GM19099 (cell line): Measurements from ENCODE around the gene AUP1.

Experiments
- POLR2A ChIP-seq: IDR thresholded peaks from 3 replicates; pipeline ENCODE4 v1.6.1; 2011; ENCODE audit warnings: low read depth; ENCODE audit not compliant: insufficient read length; ENCODE audit errors: extremely low read depth

AUP1 gene

DNA sequence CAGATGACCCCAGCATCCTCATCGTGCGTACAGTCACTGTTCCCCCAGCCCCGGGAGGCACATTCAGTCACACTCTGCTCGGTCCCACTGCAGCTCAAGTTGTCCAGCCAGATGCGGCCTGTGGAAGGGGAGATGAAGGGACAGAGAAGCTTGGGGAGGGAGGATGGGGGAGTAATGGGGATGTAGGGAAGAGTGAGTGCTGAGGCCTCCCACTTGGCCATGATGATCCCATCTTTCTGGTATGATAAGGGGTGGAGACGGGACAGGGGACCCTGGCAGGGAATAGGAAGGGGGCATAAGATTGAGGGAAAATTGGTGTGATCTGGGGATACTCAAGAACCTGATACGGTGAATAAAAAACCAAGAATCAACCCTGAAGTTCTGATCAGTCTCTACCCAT lies 20.7 kb upstream of the AUP1 start:
- TF ChIP-seq POLR2A, result no peak

DNA sequence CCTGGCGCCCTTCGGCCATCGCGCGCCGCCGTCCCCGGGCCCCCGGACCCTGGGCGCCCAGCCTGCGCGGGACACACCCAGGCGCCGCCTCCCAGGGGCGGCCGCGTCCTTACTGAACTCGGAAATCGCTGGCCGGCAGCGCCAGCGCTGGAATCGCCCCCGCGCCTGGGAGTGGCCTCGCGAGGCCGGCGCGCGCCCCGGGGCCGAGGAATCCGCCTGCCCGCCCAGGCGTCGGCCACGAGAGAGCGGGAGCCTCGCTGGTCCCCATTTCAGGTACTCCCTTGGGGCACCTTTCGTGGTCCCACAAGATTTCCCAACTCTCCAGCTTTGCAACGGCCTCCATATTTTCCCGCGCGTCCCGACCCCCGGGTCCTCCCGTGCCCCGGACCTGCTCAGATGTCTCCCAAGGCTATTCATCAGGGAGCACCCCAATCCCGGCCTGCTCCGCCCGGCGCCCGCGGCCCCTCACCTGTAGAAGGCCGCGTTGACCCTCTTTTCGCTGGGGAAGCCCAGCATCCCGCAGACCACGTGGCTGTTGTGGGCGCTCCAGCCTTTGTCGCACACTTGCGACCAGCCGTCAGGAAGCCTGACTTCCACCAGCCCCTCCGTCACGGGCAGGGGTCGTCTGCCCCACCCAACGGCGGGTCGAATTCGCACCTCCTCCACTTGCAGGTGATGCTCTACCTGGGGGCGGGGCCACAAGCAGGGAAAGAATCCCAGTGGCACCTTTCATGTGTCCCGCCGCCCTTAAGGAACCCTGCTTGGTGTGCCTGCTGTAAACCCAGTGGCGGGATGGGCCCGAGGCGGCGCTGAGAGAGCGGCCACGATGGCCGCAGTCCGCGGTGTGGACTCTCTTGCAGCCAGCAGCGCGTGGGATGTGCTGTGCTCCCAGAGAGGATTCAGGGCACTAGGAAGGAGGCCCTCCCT lies 19.7 kb upstream of the AUP1 start:
- TF ChIP-seq POLR2A, result peak; percentile 57

DNA sequence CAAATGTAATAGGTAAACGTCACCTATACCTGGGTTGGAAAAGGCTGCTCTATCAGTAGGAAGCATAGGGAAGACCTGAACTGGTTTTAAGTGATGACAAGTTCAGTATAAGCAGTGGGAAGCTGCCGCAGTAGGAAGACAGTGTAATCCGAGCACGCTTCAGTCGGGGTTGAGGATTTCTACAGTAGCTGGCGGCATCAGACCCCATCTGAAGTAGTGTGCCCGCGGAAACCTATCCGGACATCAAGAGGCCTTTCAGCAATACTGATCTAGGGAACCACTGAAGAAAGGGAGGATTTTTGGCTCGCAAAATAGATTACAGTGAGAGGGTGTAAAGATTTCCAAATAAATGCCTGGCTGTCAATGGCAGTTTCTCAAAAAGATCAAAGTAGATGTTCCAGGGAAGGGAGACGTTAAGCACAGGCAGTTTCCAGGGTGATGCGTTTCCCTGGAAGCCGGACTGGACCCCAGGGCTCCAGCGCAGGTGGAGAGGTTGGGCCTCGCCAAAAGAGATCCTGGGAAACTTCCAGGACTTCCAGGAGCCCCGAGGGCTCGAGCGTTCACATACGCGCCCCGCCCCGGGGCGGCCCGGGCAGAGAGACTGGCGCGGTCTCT lies 18.9 kb upstream of the AUP1 start:
- no peak for TF ChIP-seq POLR2A

DNA sequence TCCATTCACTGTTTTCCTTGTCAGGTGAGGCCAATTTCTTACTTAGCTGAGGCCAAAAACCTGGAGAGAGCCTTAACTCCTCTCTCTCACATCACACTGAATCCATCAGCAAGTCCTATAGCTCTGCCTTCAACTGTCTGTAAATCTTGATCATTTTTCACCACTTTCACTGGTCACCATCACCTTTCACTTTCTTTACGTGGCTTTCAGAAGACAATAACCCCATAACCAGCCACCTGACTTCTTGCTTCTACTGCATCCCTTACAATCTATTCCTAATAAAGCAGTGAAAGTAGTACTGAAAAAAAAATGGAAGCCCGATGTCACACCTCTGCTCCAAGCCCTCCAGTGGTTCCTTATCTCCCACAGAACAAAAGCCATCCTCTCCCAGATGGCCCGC lies 16.5 kb upstream of the AUP1 start:
- no peak for TF ChIP-seq POLR2A

DNA sequence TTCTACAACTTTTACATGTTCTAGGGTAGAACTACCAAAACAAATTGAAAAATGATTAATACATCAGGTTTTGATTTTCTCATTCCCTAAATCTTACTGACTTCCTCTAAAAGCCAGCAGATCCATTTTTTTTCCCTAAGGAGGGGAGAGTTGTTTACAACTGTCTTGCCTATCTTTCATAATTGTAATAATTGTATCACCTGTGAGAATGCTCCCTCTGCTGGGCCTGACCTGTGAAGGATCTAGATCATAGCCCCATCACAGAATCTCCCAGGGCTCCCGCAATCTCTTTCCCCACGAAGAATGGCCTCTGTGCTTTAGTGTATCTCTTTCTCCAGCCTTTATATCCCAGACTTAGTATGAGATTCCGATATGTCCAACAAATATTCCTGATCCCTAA lies 15.1 kb upstream of the AUP1 start:
- TF ChIP-seq POLR2A, result no peak

DNA sequence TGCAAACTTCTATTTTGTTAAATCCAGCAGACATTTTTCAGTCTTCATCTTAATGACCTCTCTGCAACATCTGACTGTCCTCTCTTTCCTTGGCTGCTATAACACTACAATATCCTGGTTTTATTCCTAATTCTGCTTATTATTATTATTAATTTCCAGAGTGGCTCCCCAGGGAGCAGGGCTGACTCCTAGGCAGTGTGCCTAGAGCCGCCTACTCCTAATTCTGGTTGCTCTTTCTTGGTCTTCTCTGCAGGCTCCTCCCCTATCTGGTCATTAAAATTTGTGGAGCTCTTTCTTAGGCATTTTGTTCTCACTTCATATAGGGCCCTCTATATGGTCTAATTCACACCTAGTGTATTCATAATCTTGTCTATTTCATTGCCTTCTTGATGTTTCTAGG lies 13.5 kb upstream of the AUP1 start:
- TF ChIP-seq POLR2A, result no peak

DNA sequence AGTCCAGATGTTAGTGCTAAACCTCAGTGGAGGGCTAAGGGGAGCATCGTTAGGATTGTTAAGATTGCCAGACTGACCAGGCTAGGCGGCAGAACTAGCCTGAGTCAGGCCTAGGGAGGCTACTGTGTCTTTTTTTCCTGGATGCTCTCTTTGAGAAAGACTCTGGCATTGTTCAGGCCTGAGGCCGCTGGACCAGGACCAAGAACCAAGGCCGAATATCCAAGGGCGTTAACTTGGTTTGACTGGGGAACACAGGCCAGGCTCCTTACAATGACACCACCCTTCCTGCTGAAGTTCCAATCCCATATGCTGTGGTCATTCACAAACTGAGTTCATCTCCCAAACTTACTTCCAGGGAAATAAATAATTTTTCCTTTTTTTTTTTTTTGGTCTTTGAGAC lies 10.8 kb upstream of the AUP1 start:
- TF ChIP-seq POLR2A, result no peak

DNA sequence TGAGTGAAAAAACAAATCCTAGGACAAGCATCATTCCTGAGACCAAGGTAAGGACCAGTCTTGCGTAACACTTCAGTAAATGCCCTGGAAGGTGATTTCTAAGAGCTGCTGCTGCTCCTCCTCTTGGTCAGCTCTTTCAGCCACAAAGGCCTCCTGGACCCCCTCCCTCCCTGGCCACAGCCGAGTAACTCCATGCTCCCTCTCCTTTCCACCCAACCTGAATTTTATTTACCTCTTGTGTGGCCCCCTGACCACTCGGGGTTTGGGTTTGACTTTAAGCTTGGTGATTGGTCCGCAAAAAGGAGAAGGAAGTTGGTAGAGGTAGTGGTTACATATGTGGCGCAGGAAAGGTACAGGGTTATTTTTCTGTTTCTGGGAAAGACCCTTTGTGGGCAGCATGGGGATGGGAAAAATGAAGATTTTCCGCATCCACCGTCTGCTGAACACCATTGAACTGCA lies 9.4 kb upstream of the AUP1 start:
- TF ChIP-seq POLR2A, result no peak

DNA sequence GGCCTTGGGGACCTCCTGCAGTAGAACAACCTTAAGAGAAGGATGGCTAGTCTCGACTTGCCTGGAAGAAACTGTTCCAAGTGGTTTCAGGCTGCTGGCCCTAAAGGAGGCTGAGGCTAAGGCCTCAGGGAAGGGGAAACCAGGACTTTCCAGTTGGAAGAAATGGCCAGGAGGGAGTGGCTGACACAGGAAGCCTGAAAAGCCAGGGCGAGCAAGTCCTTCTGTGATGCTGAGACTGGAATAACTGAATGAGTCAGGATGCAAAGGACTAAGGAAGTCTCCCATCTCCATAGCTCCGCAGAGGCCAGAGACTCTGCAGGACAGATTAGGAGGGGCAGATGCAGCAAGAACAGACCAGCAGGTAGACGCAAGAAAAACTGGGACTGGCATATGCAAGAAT lies 7.6 kb upstream of the AUP1 start:
- no peak for TF ChIP-seq POLR2A

DNA sequence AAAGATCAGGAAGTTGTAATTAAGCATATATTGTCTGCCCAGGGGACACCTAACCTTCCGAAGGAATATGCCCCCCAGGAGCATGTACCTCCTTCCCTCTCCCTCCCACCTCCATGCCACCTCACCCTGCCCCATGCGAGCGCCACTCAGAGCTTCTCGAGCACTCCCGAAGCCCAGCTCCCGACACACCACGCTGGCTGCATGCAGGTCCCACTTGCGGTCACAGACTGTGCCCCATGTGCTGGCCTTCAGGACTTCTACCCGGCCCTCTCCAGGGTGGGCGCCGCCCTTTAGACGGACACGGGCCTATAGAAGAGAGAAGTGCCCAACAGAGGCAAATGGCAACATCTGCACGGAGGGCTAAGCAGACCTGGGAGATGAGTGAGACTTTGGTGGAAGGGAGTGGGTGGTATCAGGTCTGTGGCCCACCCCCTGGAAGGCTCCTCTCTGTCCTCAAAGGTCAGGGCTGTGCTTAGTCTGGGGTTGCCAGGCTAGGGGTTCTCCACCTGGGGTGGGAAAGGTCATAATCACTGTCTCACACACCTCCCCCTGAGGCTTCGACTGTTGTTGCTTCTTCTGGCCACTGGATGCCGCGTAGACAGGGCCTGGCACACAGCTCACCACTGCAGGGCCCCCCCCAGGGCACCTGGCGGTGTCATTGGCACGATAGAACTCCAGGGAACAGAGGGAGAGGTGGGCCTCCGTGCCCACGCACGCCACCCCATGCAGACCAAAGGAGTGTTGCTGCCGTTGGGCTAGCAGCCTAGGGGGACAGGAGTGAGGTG lies 6.9 kb upstream of the AUP1 start:
- no peak for TF ChIP-seq POLR2A

DNA sequence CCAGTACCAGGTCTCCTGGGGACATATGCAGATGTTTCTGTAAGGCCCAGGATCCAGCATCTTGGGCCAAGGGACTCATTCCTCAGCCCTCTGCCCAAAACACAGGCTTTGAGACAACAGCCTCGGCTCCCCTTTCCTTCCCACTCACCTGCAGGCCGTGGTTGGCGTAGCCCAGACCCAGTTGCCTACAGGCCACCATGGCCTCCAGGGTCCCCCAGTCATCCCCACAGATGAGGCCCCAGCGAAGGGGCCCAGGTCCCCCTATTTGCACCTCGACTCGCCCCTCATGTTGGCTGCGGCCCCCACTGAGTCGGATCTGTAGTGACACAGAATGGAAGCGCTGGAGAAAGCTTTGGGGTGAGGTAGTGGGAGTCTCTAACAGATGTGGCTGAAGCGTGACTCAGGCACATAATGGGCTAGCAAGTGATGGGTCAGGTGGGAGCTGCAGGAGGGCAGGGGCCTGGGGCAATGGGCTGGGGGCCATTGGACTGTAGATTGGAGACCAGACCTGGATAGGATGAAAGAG lies 6.0 kb upstream of the AUP1 start:
- TF ChIP-seq POLR2A, result peak; percentile 21

DNA sequence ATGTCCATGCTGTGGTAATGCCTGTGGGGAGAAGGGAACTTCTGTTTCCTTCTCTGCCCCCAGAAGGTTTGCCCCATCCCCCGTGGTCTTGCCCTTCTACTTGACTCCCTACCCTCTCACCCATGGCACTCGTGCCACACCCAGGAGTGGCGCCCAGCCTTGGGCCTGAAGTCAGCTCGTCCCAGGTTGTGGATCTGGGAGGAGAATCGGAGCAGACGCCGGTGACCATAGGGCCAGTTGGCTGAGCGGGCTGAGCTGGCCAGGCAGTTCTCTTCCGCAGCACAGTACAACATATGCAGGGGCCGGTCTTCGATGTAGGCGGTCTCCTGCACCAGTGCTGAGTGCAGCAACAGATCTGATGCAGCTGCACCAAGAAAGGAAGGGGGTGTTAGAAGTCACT lies 4.9 kb upstream of the AUP1 start:
- no peak for TF ChIP-seq POLR2A

DNA sequence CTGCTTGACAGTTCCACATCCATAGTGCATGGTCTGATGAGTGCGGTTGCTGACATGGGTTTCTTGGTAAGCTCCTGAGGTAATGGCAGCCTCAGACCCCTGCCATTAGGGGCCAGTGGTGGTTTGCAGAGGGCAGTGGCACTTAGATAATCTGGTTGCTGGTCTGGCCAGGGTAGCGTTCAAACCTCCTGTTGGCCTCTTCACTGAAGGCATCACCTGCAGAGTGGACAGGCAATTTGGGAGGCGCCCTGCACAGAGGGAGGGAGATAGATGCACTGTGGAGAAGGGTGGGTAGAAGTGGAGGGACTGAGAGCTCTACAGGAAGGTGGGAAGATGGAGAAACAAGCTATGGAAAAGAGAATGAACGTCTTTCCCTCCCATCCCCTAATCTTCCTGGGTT lies 4.0 kb upstream of the AUP1 start:
- TF ChIP-seq POLR2A, result no peak

DNA sequence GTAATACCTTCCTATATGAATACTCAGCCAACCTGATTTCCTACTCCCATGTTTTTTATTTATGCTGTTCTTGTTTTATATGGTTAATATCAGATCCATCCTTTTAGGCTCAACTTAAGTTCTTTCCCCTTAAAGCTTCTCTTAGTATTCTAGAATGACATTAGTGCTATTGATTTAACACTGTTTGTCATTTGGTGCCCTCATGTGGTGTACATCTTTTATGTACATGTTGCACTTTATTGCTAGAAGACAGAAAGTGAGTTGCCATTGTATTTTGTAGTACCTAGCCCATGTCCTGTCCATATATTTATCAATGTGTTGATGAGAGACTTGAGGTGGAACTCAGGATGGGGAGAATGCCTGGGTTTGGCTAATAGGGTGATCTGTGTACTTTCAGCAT lies 2.7 kb upstream of the AUP1 start:
- no peak for TF ChIP-seq POLR2A

DNA sequence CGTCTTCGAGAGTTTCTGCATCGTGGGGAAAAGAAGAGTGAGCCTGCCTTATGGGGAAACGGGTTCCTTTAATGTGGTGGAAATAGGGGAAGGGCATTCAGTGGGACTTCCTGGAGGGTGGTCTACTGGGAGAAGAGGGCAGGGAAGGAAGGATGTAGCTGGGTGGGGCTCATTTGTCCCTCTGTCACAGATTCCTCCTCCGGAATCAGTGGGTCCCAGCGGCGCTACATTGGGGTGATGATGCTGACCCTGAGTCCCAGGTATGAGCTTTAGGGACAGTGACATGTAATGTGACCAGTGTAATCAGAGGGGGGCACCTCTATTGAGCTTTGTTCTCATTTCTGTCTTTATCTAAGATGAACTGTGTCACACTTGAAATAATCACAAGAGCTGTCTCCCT lies 2.2 kb upstream of the AUP1 start:
- TF ChIP-seq POLR2A, result no peak
